OCI-LY1 (cell line): Measurements from ENCODE around the gene RECQL5.

Source experiments
- EZH2 ChIP-seq: fragments of 200-600 bp; sonication (generic), shearing (Covaris generic); IDR thresholded peaks from 2 replicates; pipeline ENCODE4 v1.8.0; 2017; ENCODE audit warnings: borderline replicate concordance, mixed run types, mild to moderate bottlenecking, antibody characterized with exemption, low read length, moderate library complexity, mixed read lengths
- TF ChIP-seq, protein P1 (sequence below): fragments of 200-600 bp; sonication (generic), shearing (Covaris generic); IDR thresholded peaks from 2 replicates; pipeline ENCODE4 v1.5.1; 2017; ENCODE audit warnings: mild to moderate bottlenecking, antibody characterized with exemption, low read length, moderate library complexity, mixed read lengths

DNA sequence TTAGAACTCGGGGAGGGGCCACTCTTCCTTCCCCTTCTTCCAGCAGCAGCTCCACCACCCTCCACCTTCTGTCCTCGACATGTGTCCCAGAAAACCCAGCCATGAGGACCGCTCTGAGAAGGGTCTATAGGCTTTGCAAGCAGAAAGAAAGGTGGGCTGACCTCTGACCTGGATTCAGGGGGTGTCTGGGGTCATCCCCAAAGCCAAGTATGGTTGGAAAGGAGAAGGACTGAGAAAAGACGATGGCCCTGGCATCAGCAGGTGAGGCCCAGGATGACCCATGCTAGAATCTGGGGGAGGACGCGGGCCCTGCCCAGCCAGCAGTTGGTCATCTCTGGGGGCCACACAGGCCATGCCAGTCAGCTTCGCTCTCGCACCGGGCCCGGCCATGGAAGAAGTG is 39.9 kb downstream of the RECQL5 start:
- TF ChIP-seq, protein P1, sequence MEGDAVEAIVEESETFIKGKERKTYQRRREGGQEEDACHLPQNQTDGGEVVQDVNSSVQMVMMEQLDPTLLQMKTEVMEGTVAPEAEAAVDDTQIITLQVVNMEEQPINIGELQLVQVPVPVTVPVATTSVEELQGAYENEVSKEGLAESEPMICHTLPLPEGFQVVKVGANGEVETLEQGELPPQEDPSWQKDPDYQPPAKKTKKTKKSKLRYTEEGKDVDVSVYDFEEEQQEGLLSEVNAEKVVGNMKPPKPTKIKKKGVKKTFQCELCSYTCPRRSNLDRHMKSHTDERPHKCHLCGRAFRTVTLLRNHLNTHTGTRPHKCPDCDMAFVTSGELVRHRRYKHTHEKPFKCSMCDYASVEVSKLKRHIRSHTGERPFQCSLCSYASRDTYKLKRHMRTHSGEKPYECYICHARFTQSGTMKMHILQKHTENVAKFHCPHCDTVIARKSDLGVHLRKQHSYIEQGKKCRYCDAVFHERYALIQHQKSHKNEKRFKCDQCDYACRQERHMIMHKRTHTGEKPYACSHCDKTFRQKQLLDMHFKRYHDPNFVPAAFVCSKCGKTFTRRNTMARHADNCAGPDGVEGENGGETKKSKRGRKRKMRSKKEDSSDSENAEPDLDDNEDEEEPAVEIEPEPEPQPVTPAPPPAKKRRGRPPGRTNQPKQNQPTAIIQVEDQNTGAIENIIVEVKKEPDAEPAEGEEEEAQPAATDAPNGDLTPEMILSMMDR, result no peak
- TF ChIP-seq EZH2, result no peak
